Measurements from ENCODE around the gene DLG5.

The DLG5 gene

DNA sequence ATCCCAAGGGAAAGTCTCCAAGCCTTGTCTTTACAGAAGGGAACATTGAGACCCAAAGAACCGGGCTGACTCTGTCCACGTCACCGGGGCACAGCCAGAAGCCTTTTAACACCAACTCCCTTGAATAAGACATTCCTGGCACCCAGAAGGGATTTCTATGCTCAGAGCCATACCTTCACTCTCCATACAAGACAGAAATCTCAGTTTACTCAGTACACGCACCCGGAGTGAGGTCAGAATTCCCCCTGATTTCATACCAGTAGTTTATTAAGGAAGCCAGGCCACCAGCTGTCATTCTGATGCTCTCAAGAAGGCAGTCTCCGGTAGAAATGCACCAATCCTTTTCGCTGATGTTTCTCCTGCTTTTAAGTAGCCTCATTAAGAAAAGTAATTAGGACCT, 154.7 kb downstream of the DLG5 start:
- ChIA-PET CTCF (interaction anchor here (1.6 kb wide), 1 partner anchor 607 kb away, joined by 4 read pairs; no protein-coding TSS in a partner anchor), POLR2A (no interaction called here)
- DNase-seq (ENCODE audit: low read depth, low spot score), result no peak
- TF ChIP-seq, protein P1, sequence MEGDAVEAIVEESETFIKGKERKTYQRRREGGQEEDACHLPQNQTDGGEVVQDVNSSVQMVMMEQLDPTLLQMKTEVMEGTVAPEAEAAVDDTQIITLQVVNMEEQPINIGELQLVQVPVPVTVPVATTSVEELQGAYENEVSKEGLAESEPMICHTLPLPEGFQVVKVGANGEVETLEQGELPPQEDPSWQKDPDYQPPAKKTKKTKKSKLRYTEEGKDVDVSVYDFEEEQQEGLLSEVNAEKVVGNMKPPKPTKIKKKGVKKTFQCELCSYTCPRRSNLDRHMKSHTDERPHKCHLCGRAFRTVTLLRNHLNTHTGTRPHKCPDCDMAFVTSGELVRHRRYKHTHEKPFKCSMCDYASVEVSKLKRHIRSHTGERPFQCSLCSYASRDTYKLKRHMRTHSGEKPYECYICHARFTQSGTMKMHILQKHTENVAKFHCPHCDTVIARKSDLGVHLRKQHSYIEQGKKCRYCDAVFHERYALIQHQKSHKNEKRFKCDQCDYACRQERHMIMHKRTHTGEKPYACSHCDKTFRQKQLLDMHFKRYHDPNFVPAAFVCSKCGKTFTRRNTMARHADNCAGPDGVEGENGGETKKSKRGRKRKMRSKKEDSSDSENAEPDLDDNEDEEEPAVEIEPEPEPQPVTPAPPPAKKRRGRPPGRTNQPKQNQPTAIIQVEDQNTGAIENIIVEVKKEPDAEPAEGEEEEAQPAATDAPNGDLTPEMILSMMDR (IDR thresholded peaks at IDR 0.05; ENCODE audit: insufficient read depth, low read length, missing control alignments), result no peak
- no peak overlapping the region for H3K4me3 ChIP-seq (ENCODE audit: low read depth, low read length)

DNA sequence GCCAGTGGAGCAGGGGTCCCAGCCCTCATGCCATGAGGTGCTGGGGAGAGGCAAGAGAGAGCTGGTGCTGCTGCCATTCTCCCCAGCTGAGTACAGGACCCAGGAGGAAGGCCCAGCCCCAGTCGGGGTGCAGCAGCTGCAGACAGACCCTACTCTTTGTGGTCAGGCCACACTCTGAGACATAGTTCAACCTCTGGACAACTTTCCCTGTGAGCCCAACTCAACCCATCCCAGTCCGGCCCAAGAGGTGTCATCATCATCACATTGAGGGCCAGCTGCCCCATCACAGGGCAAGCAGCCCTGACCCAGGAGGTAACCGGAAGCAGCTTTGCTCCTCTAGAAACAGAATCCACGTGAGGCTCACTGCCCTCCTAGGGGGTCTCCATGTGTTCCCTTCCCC, 155.1 kb downstream of the DLG5 start:
- CTCF ChIA-PET, result interaction anchor here (1.6 kb wide), 1 partner anchor 607 kb away, joined by 4 read pairs; no protein-coding TSS in a partner anchor
- no peak for DNase-seq (ENCODE audit: low read depth, low spot score)
- no peak overlapping the region for H3K4me3 ChIP-seq (ENCODE audit: low read depth, low read length)
- TF ChIP-seq, protein P1 (IDR thresholded peaks at IDR 0.05; ENCODE audit: insufficient read depth, low read length, missing control alignments), result no peak
- POLR2A ChIA-PET, result no interaction called here

DNA sequence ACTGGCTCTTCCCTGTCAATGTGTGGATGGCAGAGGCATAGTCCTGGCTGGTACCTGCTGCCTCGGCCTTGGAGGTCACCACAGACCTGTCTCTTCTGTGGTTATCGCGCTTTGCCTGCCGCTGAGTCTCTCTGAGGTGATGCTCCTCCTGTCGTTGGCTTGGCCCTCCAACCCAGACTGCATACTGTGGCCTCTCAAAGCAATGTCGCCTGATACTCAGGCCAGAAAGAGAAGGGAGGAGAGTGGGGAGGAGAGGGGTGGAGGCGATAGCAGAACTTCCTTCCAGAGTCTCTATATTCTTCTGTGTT, 155.7 kb downstream of the DLG5 start:
- TF ChIP-seq, protein P1 (IDR thresholded peaks at IDR 0.05; ENCODE audit: insufficient read depth, low read length, missing control alignments), result no peak
- H3K4me3 ChIP-seq (ENCODE audit: low read depth, low read length), result no peak overlapping the region
- ChIA-PET CTCF (interaction anchor here (1.4 to 1.6 kb wide), 3 partner anchors 9 to 606 kb away, joined by 4 to 7 read pairs (median 4); no protein-coding TSS in a partner anchor), POLR2A (no interaction called here)
- no peak for DNase-seq (ENCODE audit: low read depth, low spot score)

DNA sequence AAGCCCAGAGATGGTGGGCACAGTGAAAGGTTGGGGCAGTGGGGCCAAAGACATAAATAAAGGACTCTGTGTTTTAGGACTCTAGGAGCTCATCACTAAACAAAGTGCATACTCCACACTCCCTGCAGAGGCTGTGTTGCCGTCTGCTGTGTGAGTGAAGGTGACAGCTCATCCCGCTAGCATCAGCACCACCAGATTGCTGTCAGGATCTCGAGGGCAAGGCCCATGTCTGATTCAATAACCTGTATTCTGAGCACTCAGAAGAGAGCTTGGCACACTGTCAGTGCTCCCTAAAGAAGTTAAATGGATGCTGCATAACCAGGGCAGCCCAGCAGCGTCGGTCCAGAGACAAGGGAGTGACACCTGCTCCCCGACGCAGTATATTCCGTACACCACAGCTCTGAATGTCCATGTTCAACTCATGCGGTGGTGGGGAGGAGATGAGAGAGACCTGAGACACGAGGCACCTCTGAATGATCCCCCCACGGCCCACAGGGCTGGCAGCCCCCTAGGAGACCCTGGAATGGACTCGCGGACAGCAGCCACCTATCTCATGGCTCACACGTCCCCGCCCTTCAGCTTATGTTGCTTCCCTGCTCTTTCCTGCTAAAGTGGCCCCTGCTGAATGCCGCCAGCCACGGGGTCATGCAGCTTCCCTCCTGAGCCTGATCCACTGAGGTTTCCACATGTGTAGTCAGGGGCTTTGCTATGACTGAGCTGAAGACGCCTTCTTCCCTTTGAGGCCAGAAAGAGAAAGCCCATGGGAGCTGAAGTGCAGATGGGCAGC, 156.3 kb downstream of the DLG5 start:
- ChIA-PET CTCF (interaction anchor here (1.1 to 4.2 kb wide), 5 partner anchors 8 to 605 kb away, joined by 3 to 25 read pairs (median 4); no protein-coding TSS in a partner anchor), POLR2A (no interaction called here)
- TF ChIP-seq, protein P1 (IDR thresholded peaks at IDR 0.05; ENCODE audit: insufficient read depth, low read length, missing control alignments), result no peak
- DNase-seq (ENCODE audit: low read depth, low spot score), result no peak
- no peak overlapping the region for H3K4me3 ChIP-seq (ENCODE audit: low read depth, low read length)

DNA sequence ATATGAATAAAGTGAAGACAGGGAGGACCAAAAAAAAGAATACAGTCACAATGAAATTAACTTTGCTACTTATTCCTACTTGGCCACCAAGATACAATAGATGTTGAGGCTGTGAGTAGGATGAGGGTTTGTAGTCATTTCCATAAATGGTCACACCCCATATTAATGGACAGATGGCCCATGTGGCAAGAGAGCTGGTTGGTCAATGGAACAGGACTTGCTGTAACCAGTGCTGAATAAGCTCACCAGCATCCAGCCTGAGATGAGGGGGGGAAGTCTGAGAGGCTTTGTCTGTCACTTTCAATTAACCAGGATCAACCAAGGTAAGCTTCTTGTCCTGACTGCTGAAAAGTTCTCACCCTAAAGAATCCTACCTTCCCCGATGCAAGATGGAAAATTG, 158.5 kb downstream of the DLG5 start:
- TF ChIP-seq, protein P1 (IDR thresholded peaks at IDR 0.05; ENCODE audit: insufficient read depth, low read length, missing control alignments), result no peak
- no peak for DNase-seq (ENCODE audit: low read depth, low spot score)
- H3K4me3 ChIP-seq (ENCODE audit: low read depth, low read length), result no peak overlapping the region
- ChIA-PET POLR2A (no interaction called here), CTCF (interaction anchor here (1.2 to 4.2 kb wide), 4 partner anchors 8 to 57 kb away, joined by 3 to 25 read pairs (median 8); no protein-coding TSS in a partner anchor)
